GM23338 (cell line): ENCODE measurements around the gene RO60. TPM values are rescaled to one million over a fixed set of nuclear protein-coding genes. Genes with fewer than 3 reads are reported as not detected.

Experiments
- ATAC-seq: fragments of 200-7000 bp; cut with Tn5 transposase; 3 replicates; pipeline ENCODE4 v1.9.1; 2020
- DNase-seq: peaks from one replicate; pipeline ENCODE4 v3.0.0-alpha.2; 2015; ENCODE audit warnings: low spot score
- H2AFZ ChIP-seq: fragments of 200-600 bp; sonication (generic); 2 replicates; pipeline ENCODE4 v1.8.0; 2016; ENCODE audit warnings: antibody characterized with exemption, mild to moderate bottlenecking, moderate library complexity
- H3F3A ChIP-seq: fragments of 200-600 bp; sonication (generic); replicated peaks from 2 replicates; pipeline ENCODE4 v1.8.0; 2017; ENCODE audit warnings: antibody characterized with exemption, mixed run types, low read depth
- H3K27ac ChIP-seq: fragments of 200-600 bp; sonication (generic); 2 replicates; pipeline ENCODE4 v1.6.1; 2016; ENCODE audit warnings: low read depth
- H3K27me3 ChIP-seq: fragments of 200-600 bp; sonication (generic); 2 replicates; pipeline ENCODE4 v1.8.0; 2016; ENCODE audit warnings: mild to moderate bottlenecking, mixed run types, moderate library complexity; ENCODE audit not compliant: insufficient read depth
- H3K36me3 ChIP-seq: fragments of 200-600 bp; sonication (generic); 2 replicates; pipeline ENCODE4 v1.8.0; 2016; ENCODE audit warnings: mild to moderate bottlenecking; ENCODE audit not compliant: insufficient read depth
- H3K4me1 ChIP-seq: fragments of 200-600 bp; sonication (generic); 2 replicates; pipeline ENCODE4 v1.8.0; 2016; ENCODE audit warnings: mild to moderate bottlenecking, moderate library complexity; ENCODE audit not compliant: insufficient read depth
- H3K4me2 ChIP-seq: fragments of 200-600 bp; sonication (generic); 2 replicates; pipeline ENCODE4 v1.7.1; 2017; ENCODE audit warnings: mixed run types
- H3K4me3 ChIP-seq: fragments of 200-600 bp; sonication (generic); 2 replicates; pipeline ENCODE4 v1.6.1; 2016; ENCODE audit warnings: mixed run types
- H3K79me2 ChIP-seq: fragments of 200-600 bp; sonication (generic); replicated peaks from 2 replicates; pipeline ENCODE4 v1.8.0; 2017; ENCODE audit warnings: mild to moderate bottlenecking; ENCODE audit not compliant: insufficient read depth
- H3K9me2 ChIP-seq: fragments of 200-600 bp; sonication (generic); 2 replicates; pipeline ENCODE4 v1.8.0; 2017; ENCODE audit not compliant: insufficient read depth
- H4K20me1 ChIP-seq: fragments of 200-600 bp; sonication (generic); replicated peaks from 2 replicates; pipeline ENCODE4 v1.8.0; 2017; ENCODE audit warnings: mild to moderate bottlenecking; ENCODE audit not compliant: insufficient read depth
- H3K27ac Mint-ChIP-seq: 2 replicates; pipeline ENCODE4 v1.8.0; 2020; ENCODE audit warnings: inconsistent platforms, mild to moderate bottlenecking, moderate library complexity, mixed read lengths
- H3K27me3 Mint-ChIP-seq: 3 replicates; pipeline ENCODE4 v1.8.0; 2022; ENCODE audit warnings: low read depth, mild to moderate bottlenecking, moderate library complexity, mixed read lengths, inconsistent platforms; ENCODE audit not compliant: insufficient read depth, poor library complexity
- H3K36me3 Mint-ChIP-seq: 3 replicates; pipeline ENCODE4 v1.8.0; 2021; ENCODE audit warnings: low read depth, mild to moderate bottlenecking, inconsistent platforms, moderate library complexity, mixed read lengths
- H3K4me1 Mint-ChIP-seq: 3 replicates; pipeline ENCODE4 v1.8.0; 2020; ENCODE audit warnings: mild to moderate bottlenecking, inconsistent platforms, mixed read lengths
- H3K4me3 Mint-ChIP-seq: 3 replicates; pipeline ENCODE4 v1.8.0; 2021; ENCODE audit warnings: moderate library complexity, mild to moderate bottlenecking, inconsistent platforms, mixed read lengths
- H3K9me3 Mint-ChIP-seq: 3 replicates; pipeline ENCODE4 v1.8.0; 2020; ENCODE audit warnings: moderate library complexity, mild to moderate bottlenecking, inconsistent platforms, mixed read lengths
- CTCF ChIP-seq, 2 experiments: fragments of 200-600 bp in 1 of 2; sonication (generic) in 1 of 2; conservative IDR thresholded peaks; 2 replicates each; pipeline versions ENCODE4 v1.5.1 to v1.6.1; 2016 to 2017; ENCODE audit warnings: antibody characterized with exemption in 2 of 2, low read depth in 2 of 2, mild to moderate bottlenecking in 2 of 2, moderate library complexity in 1 of 2
- ETS1 ChIP-seq: IDR thresholded peaks from 2 replicates; pipeline ENCODE4 v1.6.1; 2016; ENCODE audit warnings: antibody characterized with exemption
- EZH2 ChIP-seq: fragments of 200-600 bp; sonication (generic); IDR thresholded peaks from one replicate; pipeline ENCODE4 v1.8.0; 2017; ENCODE audit warnings: antibody characterized with exemption, mild to moderate bottlenecking, low read depth; ENCODE audit not compliant: unreplicated experiment
- EZH2phosphoT487 ChIP-seq: fragments of 200-600 bp; sonication (generic); IDR thresholded peaks from one replicate; pipeline ENCODE4 v1.8.1; 2018; ENCODE audit warnings: antibody characterized with exemption; ENCODE audit not compliant: unreplicated experiment
- JUNB ChIP-seq: IDR thresholded peaks from one replicate; pipeline ENCODE4 v1.6.1; 2016; ENCODE audit warnings: antibody characterized with exemption; ENCODE audit not compliant: unreplicated experiment
- POLR2AphosphoS5 ChIP-seq: IDR thresholded peaks from 2 replicates; pipeline ENCODE4 v1.6.1; 2016; ENCODE audit warnings: antibody characterized with exemption, low read depth
- REST ChIP-seq: IDR thresholded peaks from one replicate; pipeline ENCODE4 v1.6.1; 2018; ENCODE audit warnings: antibody characterized with exemption; ENCODE audit not compliant: unreplicated experiment
- ZNF114 ChIP-seq: fragments of 250-450 bp; sonication (Bioruptor Pico); IDR thresholded peaks from 2 replicates; pipeline ENCODE4 v1.5.0; 2020; ENCODE audit warnings: mild to moderate bottlenecking, moderate library complexity
- ZNF462 ChIP-seq: fragments of 250-450 bp; sonication (Bioruptor Pico); IDR thresholded peaks from 2 replicates; pipeline ENCODE4 v1.5.0; 2020; ENCODE audit warnings: mild to moderate bottlenecking, moderate library complexity
- polyA plus RNA-seq: library from polyadenylated mRNA; unstranded; fragments of >200 nt; fragmentation: Nextera tagmentation; extraction: Ambion mirVana; gene quantifications from 2 replicates; pipeline ENCODE4 v1.2.1, GENCODE V29; 2016
- total RNA-seq: library from RNA; depleted of rRNA; stranded (reverse); fragments of >200 nt; shearing (Covaris generic); gene quantifications from 2 replicates; pipeline ENCODE4 v1.2.3, GENCODE V29; 2014

The RO60 gene
- total and polyA plus RNA-seq, 2 experiments from 2014 or later, result 103 to 130 TPM

GRCh38 chr1:193070942-193071341, 11.5 kb downstream of the RO60 start (continued):
- TF ChIP-seq REST, result no peak
- no peak for TF ChIP-seq CTCF (conservative IDR thresholded peaks at IDR 0.05; ENCODE audit: low read depth in 2 of 2)
- TF ChIP-seq JUNB, result no peak
- no peak for TF ChIP-seq EZH2phosphoT487
- no peak for TF ChIP-seq EZH2

GRCh38 chr1:193077991-193078390, 18.6 kb downstream of the RO60 start:
- no peak overlapping the region for H2AFZ ChIP-seq
- H4K20me1 ChIP-seq, result 0 out of 2 replicates have a peak, but pooled peaks cover 3% of the 10 kb centered on the region
- no peak overlapping the region for H3K27ac ChIP-seq
- H3K36me3 ChIP-seq, result peaks cover 35% of the 10 kb centered on the region
- H3K79me2 ChIP-seq, result peaks cover 31% of the 10 kb centered on the region
- Mint-ChIP-seq H3K4me1 (no peaks in the 10 kb centered on the region), H3K27me3 (no peaks in the 10 kb centered on the region), H3K9me3 (peaks cover 2% of the 10 kb centered on the region; the same call in 2 of the 3 replicates), H3K4me3 (no peak overlapping the region), H3K36me3 (peaks cover 54% of the 10 kb centered on the region), H3K27ac (no peak overlapping the region)
- H3K4me3 ChIP-seq, result no peak overlapping the region
- no peaks in the 10 kb centered on the region for H3F3A ChIP-seq
- no peaks in the 10 kb centered on the region; the same call in 1 of the 2 replicates for H3K4me1 ChIP-seq
- H3K4me2 ChIP-seq, result no peak overlapping the region
- H3K27me3 ChIP-seq, result no peaks in the 10 kb centered on the region
- DNase-seq (no peak), ATAC-seq (no peak)
- H3K9me2 ChIP-seq, result no peaks in the 10 kb centered on the region
- TF ChIP-seq REST, result no peak
- no peak for TF ChIP-seq POLR2AphosphoS5
- TF ChIP-seq ZNF114, result no peak
- TF ChIP-seq ETS1, result no peak
- no peak for TF ChIP-seq ZNF462
